Thyroid gland (tissue), 4 donors: ENCODE measurements around the gene TBC1D2B. TPM values are rescaled to one million over a fixed set of nuclear protein-coding genes. Genes with fewer than 3 reads are reported as not detected.

Source experiments
- small RNA-seq: library from RNA; depleted of rRNA; stranded (forward); fragments of <200 nt; gene quantifications from one replicate; pipeline ENCODE3, GENCODE V24; 2016
- total RNA-seq, 4 donors: library from RNA; depleted of rRNA; stranded (reverse); fragments of >200 nt; gene quantifications; one replicate each; pipeline ENCODE4 v1.2.3, GENCODE V29; 2016

Gene TBC1D2B
- total RNA-seq, 4 donors from 2014 or later, result 32.8 to 54.0 (median 40.1) TPM

Small RNA genes lying within 50 kb of the gene (small RNA-seq; reads per million reads assigned to genes)
- gene RF00092, result not detected

Other genes starting within 250 kb of the TBC1D2B start
- gene SH2D7, start 14.8 kb upstream of the TBC1D2B start, total RNA-seq, result not detected
- gene CIB2, start 53.7 kb upstream of the TBC1D2B start, total RNA-seq, result 1 to 10 TPM; 4.1 to 7.5 (median 4.9) TPM
- 100 to 1,000 TPM in 1 of 4 donors, 10 to 100 TPM in 3; 55.1 to 155 (median 83.3) TPM for gene IDH3A, start 71.7 kb upstream of the TBC1D2B start, total RNA-seq
- gene ACSBG1, start 156.9 kb upstream of the TBC1D2B start, total RNA-seq, result not detected
- 10 to 100 TPM in 3 of 4 donors, 1 to 10 TPM in 1; 9.5 to 21.9 (median 13.8) TPM for gene DNAJA4, start 186.9 kb upstream of the TBC1D2B start, total RNA-seq
- 100 to 1,000 TPM in 2 of 4 donors, 10 to 100 TPM in 2; 87.0 to 113 (median 101) TPM for gene SKIC8, start 221.9 kb upstream of the TBC1D2B start, total RNA-seq